Uterus (tissue), 2 donors: ENCODE data around the gene FEN1.

ENCODE experiments used
- POLR2A ChIP-seq, 2 donors: fragments of 450-650 bp; IDR thresholded peaks; one replicate each; pipeline ENCODE4 v1.6.1; 2016; ENCODE audit warnings: antibody characterized with exemption in 2 of 2, mild to moderate bottlenecking in 1 of 2, moderate library complexity in 1 of 2
- TF ChIP-seq, protein P1 (sequence below), 4 experiments: fragments of 200-600 bp in 2 of 4; fragments of 450-650 bp in 2 of 4; sonication (generic) in 2 of 4; IDR thresholded peaks; one replicate each; pipeline ENCODE4 v1.5.1; 2016 to 2019; ENCODE audit warnings: antibody characterized with exemption in 4 of 4, mild to moderate bottlenecking in 2 of 4, moderate library complexity in 1 of 4

DNA sequence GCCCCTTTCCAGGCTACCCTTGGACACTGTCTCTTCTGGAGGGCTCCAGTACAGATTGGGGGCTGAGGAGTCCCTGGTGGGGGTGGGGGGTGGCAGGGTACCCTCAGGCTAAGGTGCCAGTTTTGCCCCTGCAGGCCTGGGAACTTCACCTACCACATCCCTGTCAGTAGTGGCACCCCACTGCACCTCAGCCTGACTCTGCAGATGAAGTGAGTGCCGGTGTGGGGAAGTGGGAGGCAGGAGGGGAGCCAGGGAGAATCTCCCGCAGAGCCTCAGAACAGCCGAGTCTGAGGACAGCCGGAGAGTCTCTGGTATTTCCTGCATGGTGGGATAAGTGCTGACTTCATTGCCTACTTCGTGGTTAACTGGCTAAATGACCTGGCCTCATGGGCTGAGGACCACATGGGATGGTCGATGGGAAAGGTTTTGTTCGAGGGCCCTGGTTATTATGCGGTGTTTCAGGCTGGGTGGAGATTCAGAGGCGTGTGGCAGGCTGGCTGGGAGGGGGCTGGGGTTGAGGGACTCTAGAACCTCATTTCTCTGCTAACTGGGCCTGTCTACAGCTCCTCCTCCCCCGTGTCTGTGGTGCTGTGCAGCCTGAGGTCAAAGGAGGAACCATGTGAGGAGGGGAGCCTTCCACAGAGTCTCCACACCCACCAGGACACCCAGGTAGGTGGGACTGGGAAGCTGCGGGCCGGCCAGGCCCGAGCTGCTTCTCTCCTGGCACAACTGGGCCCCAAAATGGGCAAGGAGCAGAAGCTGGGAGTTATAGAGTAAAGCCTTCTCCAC lies 8.8 kb upstream of the FEN1 start:
- TF ChIP-seq POLR2A (IDR thresholded peaks at IDR 0.05), result no peak
- TF ChIP-seq, protein P1, sequence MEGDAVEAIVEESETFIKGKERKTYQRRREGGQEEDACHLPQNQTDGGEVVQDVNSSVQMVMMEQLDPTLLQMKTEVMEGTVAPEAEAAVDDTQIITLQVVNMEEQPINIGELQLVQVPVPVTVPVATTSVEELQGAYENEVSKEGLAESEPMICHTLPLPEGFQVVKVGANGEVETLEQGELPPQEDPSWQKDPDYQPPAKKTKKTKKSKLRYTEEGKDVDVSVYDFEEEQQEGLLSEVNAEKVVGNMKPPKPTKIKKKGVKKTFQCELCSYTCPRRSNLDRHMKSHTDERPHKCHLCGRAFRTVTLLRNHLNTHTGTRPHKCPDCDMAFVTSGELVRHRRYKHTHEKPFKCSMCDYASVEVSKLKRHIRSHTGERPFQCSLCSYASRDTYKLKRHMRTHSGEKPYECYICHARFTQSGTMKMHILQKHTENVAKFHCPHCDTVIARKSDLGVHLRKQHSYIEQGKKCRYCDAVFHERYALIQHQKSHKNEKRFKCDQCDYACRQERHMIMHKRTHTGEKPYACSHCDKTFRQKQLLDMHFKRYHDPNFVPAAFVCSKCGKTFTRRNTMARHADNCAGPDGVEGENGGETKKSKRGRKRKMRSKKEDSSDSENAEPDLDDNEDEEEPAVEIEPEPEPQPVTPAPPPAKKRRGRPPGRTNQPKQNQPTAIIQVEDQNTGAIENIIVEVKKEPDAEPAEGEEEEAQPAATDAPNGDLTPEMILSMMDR (IDR thresholded peaks at IDR 0.05), result no peak
